Kasumi-1 (cell line): ENCODE data around the gene KRT83.
"Not testable (repeated sequence)": the region's sequence is repeated elsewhere in the genome, so short reads cannot be mapped to it uniquely, and the experiment has no call there.

Experiments used
- DNase-seq, 2 experiments: peaks; one replicate each; lab custom pipeline; 2025; lab: John Stamatoyannopoulos, UW

KRT83 gene

DNA sequence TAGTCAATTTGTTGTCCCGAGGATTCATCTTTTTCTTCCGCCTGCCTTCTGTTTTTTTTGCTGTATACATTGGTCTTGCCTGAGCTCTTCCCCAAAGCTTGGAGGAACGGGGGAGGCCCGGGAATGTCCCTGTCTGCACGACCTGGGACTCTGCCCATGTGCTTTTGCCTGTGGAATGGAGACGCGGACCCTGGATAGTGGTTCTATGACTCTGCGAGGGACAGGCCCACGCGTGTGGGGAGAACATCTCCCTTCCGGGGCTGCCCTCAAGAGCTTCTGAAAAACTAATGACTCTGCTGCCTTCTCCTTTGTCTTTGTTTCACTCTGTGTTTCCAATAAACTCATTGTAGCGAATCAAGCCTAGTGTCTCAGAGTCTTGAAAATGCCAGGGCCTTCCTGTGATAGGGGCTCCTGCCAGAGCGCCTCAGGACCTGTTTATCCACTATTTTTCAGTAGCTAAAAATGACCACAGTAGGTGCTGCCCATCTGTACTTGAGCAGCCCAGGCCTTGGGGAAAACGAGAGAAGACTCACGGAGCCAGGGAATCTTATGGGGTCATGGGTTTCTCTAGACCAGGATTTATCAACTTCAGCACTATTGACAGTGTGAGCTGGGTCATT is 12.3 kb downstream of the KRT83 start:
- no peak for DNase-seq

DNA sequence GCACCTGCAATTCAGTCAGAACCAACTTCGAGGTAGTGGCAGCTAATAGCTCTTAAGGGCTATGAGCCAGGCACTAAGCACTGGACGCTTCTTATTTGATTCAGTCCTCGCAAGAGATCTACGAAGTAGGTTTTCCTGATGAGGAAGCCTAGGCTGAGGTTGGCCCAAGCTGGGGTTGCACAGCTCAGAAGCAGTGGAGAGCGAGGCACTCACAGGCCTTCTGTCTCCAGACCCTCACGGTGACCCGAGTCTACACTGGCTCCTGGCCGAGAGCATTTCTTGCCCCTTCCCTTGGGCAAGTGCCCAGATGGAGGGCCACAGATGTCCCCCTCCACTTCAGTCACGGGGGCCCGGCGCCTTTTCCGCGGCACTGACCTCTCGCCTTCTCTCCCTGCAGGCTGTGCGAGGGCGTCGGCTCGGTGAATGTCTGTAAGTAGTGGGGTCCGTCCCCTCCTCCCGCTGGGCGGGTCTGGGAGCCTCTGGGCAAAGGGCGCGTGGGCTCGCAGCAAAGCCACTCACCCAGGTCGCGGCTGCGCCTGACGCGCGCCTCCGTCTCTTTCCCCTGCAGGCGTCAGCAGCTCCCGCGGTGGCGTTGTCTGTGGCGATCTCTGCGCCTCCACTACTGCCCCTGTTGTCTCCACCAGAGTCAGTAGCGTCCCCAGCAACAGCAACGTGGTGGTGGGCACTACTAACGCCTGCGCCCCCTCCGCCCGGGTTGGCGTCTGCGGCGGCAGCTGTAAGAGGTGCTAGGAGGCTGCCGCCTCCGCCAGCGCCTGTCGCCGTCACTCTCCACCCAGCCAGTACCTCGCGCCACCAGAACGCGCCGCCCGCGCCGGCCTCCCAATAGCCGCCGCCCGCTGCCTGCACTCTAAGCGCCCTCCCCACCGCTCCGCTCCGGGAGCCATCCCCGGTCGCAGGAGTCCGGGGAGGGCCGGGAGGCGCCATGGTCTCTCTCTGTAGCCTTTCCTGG is 13.1 kb downstream of the KRT83 start:
- no peak for DNase-seq

GRCh38 chr12:52306731-52307130 is 14.5 kb downstream of the KRT83 start:
- DNase-seq = no peak

DNA sequence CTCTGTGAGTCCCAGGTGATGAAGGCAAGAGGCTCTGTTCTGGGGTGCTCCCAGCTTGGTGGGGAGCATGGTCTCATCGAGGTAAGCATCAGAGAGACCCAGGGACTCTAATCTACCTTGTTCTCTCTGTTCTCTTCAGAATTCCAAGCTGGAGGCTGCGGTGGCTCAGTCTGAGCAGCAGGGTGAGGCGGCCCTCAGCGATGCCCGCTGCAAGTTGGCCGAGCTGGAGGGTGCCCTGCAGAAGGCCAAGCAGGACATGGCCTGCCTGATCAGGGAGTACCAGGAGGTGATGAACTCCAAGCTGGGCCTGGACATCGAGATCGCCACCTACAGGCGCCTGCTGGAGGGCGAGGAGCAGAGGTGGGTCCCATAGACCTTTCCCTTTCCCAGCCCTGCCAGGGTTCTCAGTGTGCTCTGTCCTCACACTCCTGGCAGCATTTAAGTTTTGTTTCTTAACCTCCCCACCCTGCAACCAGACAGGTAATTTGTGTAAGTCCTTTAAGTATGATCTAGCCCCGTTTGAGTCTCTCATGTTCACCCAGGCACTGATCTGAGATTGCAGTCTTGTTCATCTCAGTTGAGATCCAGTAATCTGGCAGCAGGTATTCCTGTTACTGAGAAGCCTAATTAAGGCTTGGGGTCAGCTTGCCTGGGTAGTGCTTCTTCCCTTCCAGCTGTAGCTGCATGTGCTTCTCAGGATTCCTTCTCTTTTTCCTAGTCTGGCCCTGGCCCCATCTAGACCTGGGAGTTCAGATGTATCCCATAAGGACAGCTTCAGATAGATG is 15.1 kb downstream of the KRT83 start:
- DNase-seq = no peak

DNA sequence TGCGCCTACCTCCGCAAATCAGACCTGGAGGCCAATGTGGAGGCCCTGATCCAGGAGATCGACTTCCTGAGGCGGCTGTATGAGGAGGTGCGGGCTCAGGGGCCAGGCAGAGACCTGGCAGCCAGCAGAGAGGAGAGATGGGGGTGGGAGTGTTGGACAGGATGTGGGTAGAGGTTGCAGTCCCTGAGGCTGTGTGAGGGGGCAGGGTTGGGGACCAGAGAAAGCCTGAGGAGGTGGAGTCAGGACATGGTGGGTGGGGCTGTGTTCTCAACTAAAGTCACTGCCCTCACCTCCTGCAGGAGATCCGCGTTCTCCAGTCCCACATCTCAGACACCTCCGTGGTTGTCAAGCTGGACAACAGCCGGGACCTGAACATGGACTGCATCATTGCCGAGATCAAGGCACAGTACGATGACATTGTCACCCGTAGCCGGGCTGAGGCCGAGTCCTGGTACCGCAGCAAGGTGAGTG is 16.2 kb downstream of the KRT83 start:
- not testable (repeated sequence) for DNase-seq

DNA sequence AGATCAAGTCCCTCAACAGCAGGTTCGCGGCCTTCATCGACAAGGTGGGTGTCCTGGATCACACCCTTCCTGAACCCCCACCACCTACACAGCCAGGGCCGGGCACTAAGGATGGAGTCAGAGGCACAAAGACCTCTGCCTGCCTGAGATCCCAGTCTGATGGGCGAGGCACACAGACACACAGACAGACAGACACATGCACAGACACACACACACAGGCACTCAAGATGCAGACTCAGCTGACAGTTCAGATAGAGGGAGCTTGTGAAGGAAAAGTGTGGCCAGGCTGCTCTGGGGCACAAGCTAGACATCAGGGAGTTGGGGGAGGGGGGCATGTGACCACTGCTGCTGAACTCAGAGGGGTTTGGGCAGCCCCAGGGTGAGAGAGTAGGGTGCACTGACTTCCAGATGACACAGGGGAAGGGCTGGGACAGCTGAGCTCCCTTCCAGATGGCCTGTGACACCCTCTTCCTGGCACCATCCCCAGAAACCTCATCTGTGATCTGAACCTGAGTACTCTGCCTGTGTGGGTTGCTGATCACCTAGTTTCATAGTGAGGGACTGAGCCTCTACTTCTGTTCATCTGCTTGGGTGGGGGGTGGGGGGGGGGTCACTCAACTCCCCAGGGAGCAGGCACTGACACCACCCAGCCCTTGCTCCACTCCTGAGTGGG is 18.8 kb downstream of the KRT83 start:
- not testable (repeated sequence) for DNase-seq

- not testable (repeated sequence) for DNase-seq
These were observed 19.5 kb downstream of the KRT83 start for GRCh38 chr12:52301721-52302120.

DNA sequence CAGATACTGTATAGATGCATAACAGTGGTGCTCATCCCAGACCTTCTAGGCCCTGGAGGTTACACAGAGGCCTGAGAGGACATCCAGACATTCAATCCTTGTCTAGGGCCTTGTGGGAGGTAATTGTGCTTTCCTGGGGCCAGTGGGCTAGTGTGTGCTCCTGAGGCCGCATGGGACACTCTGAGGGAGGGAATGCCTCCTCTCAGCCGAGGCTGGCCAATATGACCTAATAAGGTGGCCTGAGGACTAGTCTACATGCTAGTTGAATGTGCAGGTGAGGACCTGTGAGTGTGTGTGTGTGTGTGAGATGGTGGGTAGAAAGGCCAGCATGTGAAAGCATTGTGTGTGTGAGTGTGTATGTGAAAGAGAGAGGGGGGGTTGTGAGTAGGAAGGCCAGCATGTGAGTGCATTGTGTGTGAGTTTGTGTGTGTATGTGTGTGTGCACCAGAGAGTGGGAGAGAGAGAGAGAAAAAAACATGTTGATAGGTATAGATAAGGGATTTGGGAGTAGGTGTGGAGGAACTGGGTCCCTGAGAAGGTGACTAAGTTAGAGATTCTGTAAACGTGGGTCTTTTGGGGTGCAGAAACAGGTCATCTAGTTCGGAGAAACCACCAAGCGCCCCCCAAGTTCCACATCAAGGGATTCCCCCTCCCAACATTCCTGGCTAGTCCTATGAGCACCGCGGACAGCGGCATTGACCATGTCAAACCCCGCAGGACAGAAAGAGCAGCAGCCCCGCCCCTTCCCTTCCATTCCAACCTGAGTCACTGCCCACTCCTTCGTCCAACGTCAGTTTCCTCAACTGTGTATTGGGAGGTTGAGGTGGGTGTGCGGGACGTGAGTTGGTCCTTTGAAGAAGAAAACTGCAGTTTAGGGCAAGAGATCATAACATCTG is 20.2 kb downstream of the KRT83 start:
- DNase-seq = no peak

DNA sequence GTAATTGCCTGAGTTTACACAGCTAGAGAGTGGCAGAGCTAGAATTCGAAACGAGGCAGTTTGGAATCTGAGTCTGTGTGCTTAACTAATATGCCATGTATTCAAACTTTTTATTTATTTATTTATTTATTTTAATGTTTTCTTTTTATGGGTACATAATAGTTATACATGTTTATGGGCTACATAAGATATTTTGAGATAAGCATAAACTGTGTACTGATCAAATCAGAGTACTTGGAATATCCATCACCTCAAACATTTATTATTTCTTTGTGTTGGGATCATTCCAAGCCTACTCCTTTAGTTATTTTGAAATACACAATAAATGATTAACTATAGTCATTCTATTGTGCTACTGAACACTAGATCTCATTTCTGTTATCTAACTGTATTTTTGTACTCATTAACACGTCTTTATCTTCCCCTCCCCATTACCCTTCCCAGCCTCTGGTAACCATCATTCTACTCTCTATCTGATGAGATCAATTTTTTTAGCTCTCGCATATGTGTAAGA is 22.5 kb downstream of the KRT83 start:
- no peak for DNase-seq

DNA sequence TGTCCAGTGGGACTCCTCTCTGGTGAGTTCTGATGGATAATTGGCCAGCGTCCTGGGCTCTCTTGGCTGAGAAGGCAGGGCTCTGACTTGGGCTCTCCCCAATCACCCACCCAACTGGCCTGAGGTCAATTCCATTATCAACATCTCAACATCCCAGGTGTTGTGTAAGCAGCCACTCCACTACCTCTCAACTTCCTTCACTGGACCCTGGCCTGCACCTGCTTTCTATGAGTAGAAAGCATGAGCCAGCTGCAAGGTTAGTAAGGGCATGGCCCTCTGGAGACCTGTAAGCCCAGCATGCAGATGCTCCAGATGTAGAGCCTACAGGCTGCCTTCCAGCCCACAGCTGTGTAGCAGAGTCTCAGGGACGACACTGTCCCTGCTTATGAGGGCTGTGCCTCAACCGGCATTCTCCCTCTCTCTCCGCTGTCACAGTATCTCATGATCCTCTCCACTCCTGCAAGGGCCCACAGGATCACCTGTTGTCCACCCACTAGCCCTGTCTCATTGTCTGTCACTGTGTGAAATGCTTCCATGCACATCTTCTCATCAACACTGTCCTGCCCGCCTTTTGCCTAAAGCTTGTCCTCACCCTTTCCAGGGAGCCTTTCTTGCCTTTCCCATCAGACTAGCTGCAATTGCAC is 24.5 kb downstream of the KRT83 start:
- no peak for DNase-seq

- no peak for DNase-seq
These were observed 25.5 kb downstream of the KRT83 start for GRCh38 chr12:52295663-52296062.

DNA sequence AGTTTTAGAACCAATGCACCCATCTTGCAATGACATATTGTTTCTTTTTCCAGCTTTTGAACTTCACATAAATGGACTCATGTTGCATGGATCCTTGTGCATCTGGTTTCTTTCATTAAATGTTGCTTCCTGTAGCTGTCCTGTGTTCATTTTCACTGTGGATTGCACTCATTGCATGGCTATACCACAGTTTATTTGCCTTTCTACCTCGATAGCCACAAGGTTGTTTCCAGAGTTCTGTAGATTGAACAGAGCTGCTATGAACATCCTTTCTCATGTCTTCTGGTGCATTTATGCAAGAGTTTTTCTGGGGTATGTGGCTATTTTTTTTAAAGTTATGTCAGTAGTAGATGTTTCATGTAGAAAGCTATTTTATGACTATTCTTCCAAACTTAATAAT is 26.4 kb downstream of the KRT83 start:
- DNase-seq = no peak

GRCh38 chr12:52293926-52294325 is 27.3 kb downstream of the KRT83 start:
- no peak for DNase-seq

- no peak for DNase-seq
These were observed 29.8 kb downstream of the KRT83 start, which contains the start of gene KRT81 for GRCh38 chr12:52291267-52291935. KRT81 (minus strand) TSS chr12:52291534; CDS start chr12:52291465, 69 bp downstream.

- DNase-seq = not testable (repeated sequence)
These were observed 30.6 kb downstream of the KRT83 start for GRCh38 chr12:52290483-52291134.

GRCh38 chr12:52287816-52288805 is 33.1 kb downstream of the KRT83 start:
- not testable (repeated sequence) for DNase-seq
